Measurements from ENCODE around the gene DYNC1H1.

DNA sequence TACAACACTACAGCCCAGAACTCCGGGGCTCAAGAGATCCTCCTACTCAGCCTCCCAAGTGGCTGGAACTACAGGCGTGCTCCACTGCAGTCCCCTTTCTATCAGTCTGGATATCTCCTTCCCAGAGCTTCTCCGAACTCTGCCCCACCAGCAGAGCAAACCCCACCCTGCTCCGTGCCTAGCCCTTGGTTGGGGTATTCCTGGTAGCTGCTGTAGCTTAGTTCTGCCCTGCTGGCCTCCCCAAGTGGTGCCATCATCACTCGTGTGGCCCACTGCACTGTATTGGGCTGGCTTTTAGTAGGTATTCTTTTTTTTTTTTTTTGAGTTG lies 113.0 kb downstream of the DYNC1H1 start:
- TF ChIP-seq EZH2 (IDR thresholded peaks at IDR 0.05; ENCODE audit: borderline replicate concordance, insufficient read depth, low read length, poor library complexity, severe bottlenecking), result no peak
- TF ChIP-seq CTCF (IDR thresholded peaks at IDR 0.05; ENCODE audit: poor library complexity, severe bottlenecking), result no peak
